GM19351 (cell line): ENCODE measurements around the gene LAIR2.
"Not testable (repeated sequence)": the region's sequence is repeated elsewhere in the genome, so short reads cannot be mapped to it uniquely, and the experiment has no call there.

Experiments used
- ATAC-seq: cut with Tn5 transposase; IDR thresholded peaks from one replicate; pipeline ENCODE4 v1.9.1; 2021; ENCODE audit warnings: mild to moderate bottlenecking, moderate library complexity; ENCODE audit not compliant: unreplicated experiment

The LAIR2 gene

DNA sequence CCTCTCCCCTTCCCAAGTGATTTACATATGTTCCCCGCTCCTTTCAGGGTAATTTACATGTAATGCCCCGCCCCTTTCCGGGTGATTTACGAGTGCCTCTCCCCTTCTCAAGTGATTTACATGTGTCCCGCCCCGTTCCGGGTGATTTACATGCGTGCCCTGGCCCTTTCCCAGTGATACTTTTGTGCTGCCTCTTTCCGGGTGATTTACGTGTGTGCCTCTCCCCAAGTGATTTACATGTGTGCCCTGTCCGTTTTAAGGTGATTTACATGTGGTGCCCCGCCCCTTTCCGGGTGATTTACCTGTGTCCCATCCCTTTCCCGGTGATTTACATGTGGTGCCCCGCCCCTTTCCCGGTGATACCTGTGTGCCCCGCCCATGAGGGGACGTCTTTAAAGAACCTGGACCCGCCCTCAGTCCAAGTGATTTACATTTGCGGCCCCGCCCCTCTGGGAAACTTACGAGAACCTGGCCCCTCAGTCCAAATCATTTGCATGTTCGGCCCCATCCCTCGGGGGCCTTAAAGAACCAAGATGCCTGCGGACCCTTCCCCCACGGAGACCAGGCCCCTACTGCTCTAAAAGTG, 38.5 kb upstream of the LAIR2 start:
- peak; percentile 47 for ATAC-seq

DNA sequence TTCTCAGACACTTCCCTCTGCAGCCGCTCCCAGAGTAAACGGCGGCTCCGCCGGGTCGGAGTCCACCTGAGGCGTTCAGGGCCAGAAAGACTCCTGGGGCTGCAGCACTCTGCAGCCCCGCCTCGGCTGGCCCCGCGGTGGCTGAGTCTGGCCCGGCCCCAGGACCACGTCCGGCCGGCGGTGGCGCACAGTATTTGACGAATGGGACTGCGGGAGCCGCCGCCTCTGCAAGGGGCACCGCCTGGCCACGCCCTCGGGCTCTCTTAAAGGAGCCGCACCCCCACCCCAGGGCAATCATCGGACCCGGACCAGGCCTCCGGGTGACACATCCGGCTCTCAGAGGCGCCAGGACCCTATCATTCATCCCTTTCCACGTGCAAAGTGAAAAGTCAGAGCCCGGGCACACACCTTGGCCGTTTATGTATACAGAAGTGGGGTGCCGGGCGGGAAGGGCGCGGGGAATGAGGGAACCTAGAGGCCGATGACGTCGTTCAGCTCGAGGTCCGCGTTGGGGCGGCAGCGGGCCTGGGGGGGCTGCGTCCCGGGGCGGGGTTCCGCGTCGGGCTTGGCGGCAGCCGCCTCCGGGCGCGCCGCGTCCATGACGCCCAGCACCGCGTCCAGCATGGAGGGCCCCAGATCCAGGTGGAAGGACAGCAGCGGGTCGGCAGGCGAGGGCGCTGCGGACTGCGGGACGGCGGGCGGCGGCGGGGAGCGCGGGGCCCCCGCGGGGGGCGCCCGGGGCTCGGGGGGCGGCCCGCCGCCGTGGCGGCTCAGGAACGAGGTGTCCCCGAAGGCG, 37.8 kb upstream of the LAIR2 start:
- peak; percentile 42 for ATAC-seq

GRCh38 chr19:54465426-54466109, 37.1 kb upstream of the LAIR2 start:
- no peak for ATAC-seq

DNA sequence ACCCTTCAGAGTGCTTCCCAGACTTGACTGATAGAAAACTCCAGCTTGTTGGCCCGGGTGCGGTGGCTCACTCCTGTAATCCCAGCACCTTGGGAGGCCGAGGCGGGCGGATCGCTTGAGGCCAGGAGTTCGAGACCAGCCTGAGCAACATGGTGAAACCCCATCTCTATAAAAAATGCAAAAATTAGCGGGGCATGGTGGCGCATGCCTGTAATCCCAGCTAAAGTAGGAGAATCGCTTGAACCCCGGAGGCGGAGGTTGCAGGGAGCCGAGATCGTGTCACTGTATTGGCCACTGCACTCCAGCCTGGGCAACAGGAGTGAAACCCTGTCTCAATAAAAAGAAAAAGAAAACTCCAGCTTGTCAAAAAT, 36.5 kb upstream of the LAIR2 start:
- ATAC-seq = not testable (repeated sequence)

DNA sequence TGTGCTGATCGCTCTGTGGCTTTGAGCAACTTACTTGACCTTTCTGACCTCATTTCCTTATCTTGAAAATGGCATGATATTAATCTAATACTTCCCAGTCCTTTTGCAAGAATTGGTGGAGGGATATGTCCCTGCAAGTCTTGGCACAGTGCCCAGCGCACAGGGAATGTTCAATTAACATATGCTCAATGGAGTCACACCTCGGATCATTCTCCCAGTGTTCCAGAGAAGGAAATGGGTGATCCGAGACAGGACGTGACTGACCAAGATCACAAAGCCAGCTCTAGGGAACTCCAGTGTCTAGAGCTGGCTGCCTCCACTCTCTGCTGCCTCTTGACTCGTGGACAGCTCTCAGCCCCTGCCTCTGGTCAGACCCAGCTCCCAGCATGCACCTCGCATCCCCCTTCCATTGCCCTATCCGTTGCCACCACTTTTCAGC, 33.1 kb upstream of the LAIR2 start:
- ATAC-seq = no peak

- ATAC-seq = no peak
Measured at GRCh38 chr19:54470276-54470887, 32.2 kb upstream of the LAIR2 start.

GRCh38 chr19:54470991-54471782, 31.4 kb upstream of the LAIR2 start:
- no peak for ATAC-seq

GRCh38 chr19:54473071-54473891, 29.4 kb upstream of the LAIR2 start, which contains the start of gene CDC42EP5:
CDC42EP5 (minus strand) TSS chr19:54473296; CDS start chr19:54465547, 7,749 bp downstream.
- no peak for ATAC-seq

DNA sequence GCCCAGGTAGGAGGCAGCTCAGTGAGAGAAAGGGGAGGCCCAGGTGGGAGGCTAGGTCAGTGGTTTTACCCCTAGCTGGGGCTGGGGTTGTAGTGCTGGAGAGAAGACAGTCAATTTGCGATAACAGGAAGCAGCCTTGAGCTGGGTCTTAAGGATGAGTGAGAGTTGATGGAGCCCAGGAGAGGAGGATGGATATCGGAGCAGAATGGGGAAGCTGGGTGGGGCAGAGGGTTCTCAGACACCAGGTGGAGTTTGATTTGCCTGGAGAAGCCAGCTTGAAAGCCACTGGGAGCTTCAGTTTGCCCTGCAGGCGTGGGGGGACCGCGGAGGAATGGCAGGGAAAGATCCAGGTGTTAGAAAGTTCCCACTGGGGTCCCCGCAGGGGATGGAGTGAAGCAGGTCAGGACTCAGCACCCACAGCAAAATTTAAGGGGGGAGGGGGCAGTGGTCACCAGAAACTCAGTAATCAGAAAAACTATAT, 28.7 kb upstream of the LAIR2 start:
- ATAC-seq = no peak

DNA sequence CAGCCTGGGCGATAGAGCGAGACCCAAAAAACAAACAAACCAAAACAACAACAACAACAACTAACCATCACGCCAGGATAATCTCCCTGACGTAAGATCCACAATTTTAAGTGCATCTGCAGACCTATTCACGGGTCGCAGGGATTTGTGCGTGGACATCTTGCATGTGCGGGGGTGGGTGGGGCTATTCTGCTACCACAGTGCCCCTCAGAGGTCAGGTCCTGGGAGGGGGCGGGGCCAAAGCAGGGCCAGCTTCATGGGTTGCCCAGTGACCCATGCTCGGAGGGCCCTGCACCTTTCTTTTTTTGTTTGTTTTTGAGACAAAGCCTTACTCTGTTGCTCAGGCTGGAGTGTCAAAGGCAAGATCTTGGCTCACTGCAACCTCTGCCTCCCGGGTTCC, 26.9 kb upstream of the LAIR2 start:
- no peak for ATAC-seq

DNA sequence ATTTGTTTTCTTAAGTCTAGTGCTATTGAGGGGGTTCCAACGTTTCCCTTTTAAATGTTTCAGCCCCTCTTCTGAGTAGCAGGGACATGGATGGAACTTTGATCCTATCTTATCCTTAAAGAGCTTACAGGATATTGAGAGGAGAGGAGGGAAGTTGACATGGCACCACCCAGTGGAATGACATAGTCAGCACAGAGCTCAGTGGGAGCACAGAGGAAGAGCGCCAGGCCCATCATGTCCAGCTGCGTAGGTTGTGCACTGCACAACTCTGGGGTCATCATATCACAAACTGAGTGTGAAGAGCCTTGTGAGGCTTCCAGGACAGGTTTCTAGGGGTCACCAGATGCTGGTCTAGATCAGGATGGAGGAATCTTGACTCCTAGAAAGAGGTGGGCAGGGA, 25.0 kb upstream of the LAIR2 start:
- no peak for ATAC-seq

DNA sequence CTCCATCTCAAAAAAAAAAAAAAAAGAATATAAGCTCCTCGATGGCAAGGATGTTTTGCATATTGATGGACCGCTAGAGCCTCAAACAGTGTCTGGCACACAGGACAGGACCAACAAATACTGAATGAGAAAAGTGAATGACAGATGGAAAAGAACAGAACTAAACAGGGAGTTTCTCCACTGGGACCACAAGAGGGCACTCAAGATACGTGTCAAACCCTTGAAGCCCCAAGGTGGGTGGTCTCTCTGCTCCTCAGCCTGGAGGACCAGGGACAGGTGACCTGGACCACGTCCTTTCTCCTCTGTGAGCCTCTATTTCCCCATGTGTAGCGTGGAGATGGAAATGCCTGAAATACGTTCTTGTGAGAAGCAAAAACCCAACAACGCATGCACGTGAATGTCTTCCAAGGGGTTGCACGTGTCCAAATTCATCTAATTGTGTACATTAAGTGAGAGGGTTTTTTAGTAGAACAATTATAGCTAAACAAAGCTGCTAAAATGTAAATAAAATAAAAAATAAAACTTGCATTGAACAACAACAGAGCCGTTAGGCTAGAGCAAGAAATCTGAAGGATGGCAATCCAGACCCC, 23.9 kb upstream of the LAIR2 start:
- ATAC-seq = no peak

DNA sequence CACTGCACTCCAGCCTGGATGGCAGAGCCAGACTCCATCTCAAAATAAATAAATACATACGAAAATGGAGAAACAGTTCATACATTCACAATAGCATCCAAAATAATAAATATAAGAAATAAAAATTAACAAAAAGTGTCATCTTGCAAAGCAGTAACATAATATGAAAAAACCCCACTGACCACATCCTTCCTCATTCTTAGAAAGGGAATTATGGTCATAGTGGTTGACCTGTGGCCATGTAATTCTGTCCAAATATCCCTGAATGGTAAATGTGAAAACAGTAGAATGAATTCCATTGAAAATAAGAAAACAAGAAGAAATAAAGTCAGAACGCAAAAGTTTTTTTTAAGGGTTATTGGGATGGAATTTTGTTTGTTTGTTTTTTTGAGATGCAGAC, 22.6 kb upstream of the LAIR2 start:
- ATAC-seq = no peak

- no peak for ATAC-seq
Measured at GRCh38 chr19:54481326-54481930, 21.2 kb upstream of the LAIR2 start.

DNA sequence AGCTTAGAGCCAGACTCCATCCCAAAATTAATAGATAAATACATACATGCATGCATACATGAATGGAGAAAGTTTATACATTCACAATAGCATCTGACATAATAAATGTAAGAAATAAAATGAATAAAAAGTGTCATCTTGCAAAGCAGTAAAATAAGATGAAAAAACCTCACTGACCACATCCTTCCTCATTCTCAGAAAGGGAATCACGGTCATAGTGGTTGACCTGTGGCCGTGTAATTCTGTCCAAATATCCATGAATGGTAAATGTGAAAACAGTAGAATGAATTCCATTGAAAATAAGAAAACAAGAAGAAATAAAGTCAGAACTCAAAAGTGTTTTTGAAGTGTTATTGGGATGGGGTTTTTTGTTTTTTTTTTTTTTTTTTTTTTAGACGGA, 19.7 kb upstream of the LAIR2 start:
- ATAC-seq = no peak

GRCh38 chr19:54484451-54484850, 18.2 kb upstream of the LAIR2 start:
- no peak for ATAC-seq

DNA sequence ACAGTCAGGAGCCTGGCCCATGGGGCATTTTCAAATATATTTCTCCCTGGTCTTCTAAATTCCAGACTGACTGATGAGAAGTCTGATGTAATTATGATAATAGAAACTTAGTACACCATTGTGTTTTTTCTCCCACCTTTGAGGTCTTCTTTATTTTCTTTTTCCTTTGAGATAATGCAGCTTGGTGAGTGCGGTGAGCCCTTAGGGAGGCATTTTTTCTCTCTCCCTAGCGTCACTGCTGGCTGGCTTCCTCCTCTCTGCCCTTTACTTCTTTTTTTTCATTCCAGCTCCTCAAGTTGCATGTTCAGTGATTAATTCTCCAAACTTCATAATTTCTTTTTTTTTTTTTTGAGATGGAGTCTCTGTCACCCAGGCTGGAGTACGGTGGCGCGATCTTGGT, 16.8 kb upstream of the LAIR2 start:
- ATAC-seq = no peak

- ATAC-seq = no peak
Measured at GRCh38 chr19:54489341-54489740, 13.3 kb upstream of the LAIR2 start.

- ATAC-seq = no peak
Measured at GRCh38 chr19:54489766-54490165, 12.9 kb upstream of the LAIR2 start.
